Measurements from ENCODE around the gene LIMS2. TPM values are rescaled to one million over a fixed set of nuclear protein-coding genes. Genes with fewer than 3 reads are reported as not detected.

Gene LIMS2
- total RNA-seq, 4 donors from 2014 or later = 9.7 to 97.3 (median 22.4) TPM

GRCh38 chr2:127656569-127657231 lies 18.6 kb downstream of the LIMS2 start:
- ATAC-seq (ENCODE audit: low FRiP score) (no peak), DNase-seq (ENCODE audit: low spot score) (no peak)

GRCh38 chr2:127655209-127656073 lies 19.9 kb downstream of the LIMS2 start:
- no peak for ATAC-seq (ENCODE audit: low FRiP score)
- DNase-seq (ENCODE audit: low spot score) = no peak
- TF ChIP-seq, protein P1, sequence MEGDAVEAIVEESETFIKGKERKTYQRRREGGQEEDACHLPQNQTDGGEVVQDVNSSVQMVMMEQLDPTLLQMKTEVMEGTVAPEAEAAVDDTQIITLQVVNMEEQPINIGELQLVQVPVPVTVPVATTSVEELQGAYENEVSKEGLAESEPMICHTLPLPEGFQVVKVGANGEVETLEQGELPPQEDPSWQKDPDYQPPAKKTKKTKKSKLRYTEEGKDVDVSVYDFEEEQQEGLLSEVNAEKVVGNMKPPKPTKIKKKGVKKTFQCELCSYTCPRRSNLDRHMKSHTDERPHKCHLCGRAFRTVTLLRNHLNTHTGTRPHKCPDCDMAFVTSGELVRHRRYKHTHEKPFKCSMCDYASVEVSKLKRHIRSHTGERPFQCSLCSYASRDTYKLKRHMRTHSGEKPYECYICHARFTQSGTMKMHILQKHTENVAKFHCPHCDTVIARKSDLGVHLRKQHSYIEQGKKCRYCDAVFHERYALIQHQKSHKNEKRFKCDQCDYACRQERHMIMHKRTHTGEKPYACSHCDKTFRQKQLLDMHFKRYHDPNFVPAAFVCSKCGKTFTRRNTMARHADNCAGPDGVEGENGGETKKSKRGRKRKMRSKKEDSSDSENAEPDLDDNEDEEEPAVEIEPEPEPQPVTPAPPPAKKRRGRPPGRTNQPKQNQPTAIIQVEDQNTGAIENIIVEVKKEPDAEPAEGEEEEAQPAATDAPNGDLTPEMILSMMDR (IDR thresholded peaks at IDR 0.05) = no peak

More at GRCh38 chr2:127656569-127657231, 18.6 kb downstream of the LIMS2 start:
- TF ChIP-seq, protein P1 (IDR thresholded peaks at IDR 0.05) = no peak

- no peak for DNase-seq (ENCODE audit: low spot score)
- TF ChIP-seq, protein P1 (IDR thresholded peaks at IDR 0.05) = no peak
Measured at GRCh38 chr2:127654838-127655175, 20.5 kb downstream of the LIMS2 start.

DNA sequence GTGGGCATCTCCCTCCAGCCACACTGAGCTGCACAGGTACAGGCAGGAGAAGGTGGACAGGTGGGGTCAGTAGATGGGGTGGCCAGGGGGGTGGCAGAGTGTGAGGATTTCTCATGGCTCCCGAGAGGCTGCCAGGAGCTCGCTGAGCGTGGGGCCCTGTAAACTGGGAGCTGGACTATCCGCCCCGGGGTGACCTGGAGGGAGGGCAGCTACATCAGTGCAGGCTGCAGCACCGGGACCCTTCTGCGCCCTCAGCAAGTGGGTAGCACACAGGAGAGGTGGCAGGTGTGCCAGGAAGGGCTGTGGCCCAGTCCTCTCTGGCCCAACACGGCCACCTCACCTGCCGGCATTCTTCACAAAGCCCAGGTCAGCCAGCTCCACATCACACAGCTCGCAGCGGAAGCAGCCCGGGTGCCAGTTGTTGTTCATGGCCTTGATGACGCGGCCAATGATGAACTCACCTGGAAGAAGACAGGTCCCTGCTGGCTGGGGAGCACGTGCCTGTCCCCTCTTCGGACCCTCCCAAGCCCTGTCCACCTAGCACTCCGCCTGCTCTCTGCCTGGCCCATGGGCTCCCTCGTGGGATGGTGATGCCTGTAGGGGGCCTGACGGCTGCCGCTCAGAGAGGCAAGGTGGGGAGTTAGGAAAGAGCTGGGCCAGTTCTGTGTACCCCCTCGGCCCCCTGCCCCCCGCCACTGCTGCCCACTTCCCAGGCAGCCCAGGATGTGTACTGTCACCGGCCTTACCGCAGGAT lies 21.1 kb downstream of the LIMS2 start:
- TF ChIP-seq, protein P1 (IDR thresholded peaks at IDR 0.05) = no peak
- ATAC-seq (ENCODE audit: low FRiP score) (no peak), DNase-seq (ENCODE audit: low spot score) (no peak)

More at GRCh38 chr2:127654838-127655175, 20.5 kb downstream of the LIMS2 start:
- ATAC-seq (ENCODE audit: low FRiP score) = no peak

GRCh38 chr2:127653421-127654083 lies 21.8 kb downstream of the LIMS2 start:
- ATAC-seq (ENCODE audit: low FRiP score) (no peak), DNase-seq (ENCODE audit: low spot score) (no peak)
- TF ChIP-seq, protein P1 (IDR thresholded peaks at IDR 0.05) = no peak

GRCh38 chr2:127652786-127653357 lies 22.5 kb downstream of the LIMS2 start:
- ATAC-seq (ENCODE audit: low FRiP score) (no peak), DNase-seq (ENCODE audit: low spot score) (no peak)
- TF ChIP-seq, protein P1 (IDR thresholded peaks at IDR 0.05) = no peak
